MM.1S (cell line): Measurements from ENCODE around the gene HECW1.

ENCODE experiments used
- DNase-seq: peaks from one replicate; pipeline ENCODE4 v3.0.0-alpha.2; 2015
- H2AFZ ChIP-seq: fragments of 300-600 bp; sonication (generic); 2 replicates; pipeline ENCODE4 v1.6.0; 2016; ENCODE audit warnings: antibody characterized with exemption, low read length
- H3F3A ChIP-seq: fragments of 300-600 bp; sonication (generic); 2 replicates; pipeline ENCODE4 v1.6.1; 2016; ENCODE audit warnings: mild to moderate bottlenecking, antibody characterized with exemption, low read length, moderate library complexity, mixed read lengths; ENCODE audit not compliant: insufficient read depth
- H3K27ac ChIP-seq: fragments of 300-600 bp; sonication (generic); 2 replicates; pipeline ENCODE4 v1.5.1; 2016; ENCODE audit warnings: mild to moderate bottlenecking, low read length
- H3K27me3 ChIP-seq: fragments of 300-600 bp; sonication (generic); replicated peaks from 2 replicates; pipeline ENCODE4 v1.6.0; 2016; ENCODE audit warnings: low read length; ENCODE audit not compliant: insufficient read depth
- H3K36me3 ChIP-seq: fragments of 300-600 bp; sonication (generic); replicated peaks from 2 replicates; pipeline ENCODE4 v1.6.1; 2016; ENCODE audit warnings: mild to moderate bottlenecking, low read length, mixed read lengths; ENCODE audit not compliant: insufficient read depth
- H3K4me1 ChIP-seq: fragments of 300-600 bp; sonication (generic); 2 replicates; pipeline ENCODE4 v1.6.1; 2016; ENCODE audit warnings: low read length, mixed read lengths
- H3K4me2 ChIP-seq: fragments of 300-600 bp; sonication (generic); 2 replicates; pipeline ENCODE4 v1.6.0; 2016; ENCODE audit warnings: low read depth, low read length
- H3K4me3 ChIP-seq: fragments of 300-600 bp; sonication (generic); 2 replicates; pipeline ENCODE4 v1.5.1; 2016; ENCODE audit warnings: low read length, mixed read lengths
- H3K79me2 ChIP-seq: fragments of 300-600 bp; sonication (generic); 2 replicates; pipeline ENCODE4 v1.6.1; 2016; ENCODE audit warnings: mixed run types, low read length, mixed read lengths
- H3K9ac ChIP-seq: fragments of 300-600 bp; sonication (generic); 2 replicates; pipeline ENCODE4 v1.6.1; 2016; ENCODE audit warnings: low read length, mixed read lengths
- H3K9me2 ChIP-seq: fragments of 300-600 bp; sonication (generic); replicated peaks from 2 replicates; pipeline ENCODE4 v1.6.1; 2016; ENCODE audit warnings: mild to moderate bottlenecking, low read length, mixed read lengths; ENCODE audit not compliant: insufficient read depth
- H3K9me3 ChIP-seq: fragments of 300-600 bp; sonication (generic); replicated peaks from 2 replicates; pipeline ENCODE4 v1.6.1; 2016; ENCODE audit warnings: mild to moderate bottlenecking, low read length, mixed read lengths; ENCODE audit not compliant: insufficient read depth
- H4K20me1 ChIP-seq: fragments of 300-600 bp; sonication (generic); 2 replicates; pipeline ENCODE4 v1.6.1; 2016; ENCODE audit warnings: mild to moderate bottlenecking, low read length, moderate library complexity, mixed read lengths; ENCODE audit not compliant: insufficient read depth
- CTCF ChIP-seq: fragments of 300-600 bp; sonication (generic); IDR thresholded peaks from 2 replicates; pipeline ENCODE4 v1.5.1; 2016; ENCODE audit warnings: antibody characterized with exemption, low read length, mixed read lengths
- EZH2 ChIP-seq: fragments of 300-600 bp; sonication (generic); optimal IDR thresholded peaks from 2 replicates; pipeline ENCODE3; 2017; ENCODE audit warnings: low read depth, mild to moderate bottlenecking, antibody characterized with exemption, low read length, mixed read lengths
- EZH2phosphoT487 ChIP-seq: fragments of 300-600 bp; sonication (generic); IDR thresholded peaks from 2 replicates; pipeline ENCODE4 v1.6.1; 2018; ENCODE audit warnings: antibody characterized with exemption, low read length

The HECW1 gene

GRCh38 chr7:43283706-43284105 is 171.3 kb downstream of the HECW1 start:
- TF ChIP-seq EZH2 (no peak), EZH2phosphoT487 (no peak)
- DNase-seq, result no peak
- Histone ChIP-seq H4K20me1 (no peaks in the 10 kb centered on the region), H3K27me3 (no peaks in the 10 kb centered on the region), H3K4me2 (no peak overlapping the region), H3K36me3 (no peaks in the 10 kb centered on the region), H3K4me3 (no peak overlapping the region), H3F3A (no peaks in the 10 kb centered on the region), H3K4me1 (no peaks in the 10 kb centered on the region), H3K9me2 (no peaks in the 10 kb centered on the region), H3K9me3 (no peaks in the 10 kb centered on the region), H2AFZ (no peak overlapping the region), H3K79me2 (no peaks in the 10 kb centered on the region), H3K27ac (no peak overlapping the region), H3K9ac (no peak overlapping the region)

DNA sequence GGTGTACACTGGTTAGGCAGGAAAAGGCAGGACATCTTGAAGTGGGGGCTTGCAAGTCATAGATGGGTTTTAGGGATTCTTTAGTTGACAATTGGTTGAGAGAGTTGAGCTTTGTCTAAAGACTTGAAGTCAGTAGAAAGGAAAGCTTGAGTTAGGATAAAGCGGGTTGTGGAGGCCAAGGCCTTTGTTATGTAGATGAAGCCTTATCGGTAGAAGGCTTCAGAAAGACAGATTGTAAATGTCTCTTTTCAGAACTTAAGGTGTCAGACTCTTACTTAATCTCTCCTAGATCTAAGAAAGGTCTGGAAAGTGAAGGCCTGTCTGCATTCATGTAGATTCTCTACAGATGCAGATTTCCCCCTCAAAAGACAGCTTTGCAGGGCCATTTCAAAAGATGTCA is 177.4 kb downstream of the HECW1 start:
- DNase-seq, result no peak
- no peaks in the 10 kb centered on the region for H3F3A ChIP-seq
- H3K79me2 ChIP-seq, result no peaks in the 10 kb centered on the region
- H3K36me3 ChIP-seq, result no peaks in the 10 kb centered on the region
- H3K9me2 ChIP-seq, result no peaks in the 10 kb centered on the region
- H3K4me3 ChIP-seq, result no peak overlapping the region
- no peaks in the 10 kb centered on the region for H4K20me1 ChIP-seq
- H3K9ac ChIP-seq, result no peak overlapping the region
- H3K4me2 ChIP-seq, result no peak overlapping the region
- no peak overlapping the region for H3K27ac ChIP-seq
- H3K9me3 ChIP-seq, result no peaks in the 10 kb centered on the region
- no peak overlapping the region for H2AFZ ChIP-seq
- H3K27me3 ChIP-seq, result no peaks in the 10 kb centered on the region
- no peaks in the 10 kb centered on the region for H3K4me1 ChIP-seq
- TF ChIP-seq EZH2phosphoT487, result no peak
- TF ChIP-seq CTCF, result no peak
- no peak for TF ChIP-seq EZH2

DNA sequence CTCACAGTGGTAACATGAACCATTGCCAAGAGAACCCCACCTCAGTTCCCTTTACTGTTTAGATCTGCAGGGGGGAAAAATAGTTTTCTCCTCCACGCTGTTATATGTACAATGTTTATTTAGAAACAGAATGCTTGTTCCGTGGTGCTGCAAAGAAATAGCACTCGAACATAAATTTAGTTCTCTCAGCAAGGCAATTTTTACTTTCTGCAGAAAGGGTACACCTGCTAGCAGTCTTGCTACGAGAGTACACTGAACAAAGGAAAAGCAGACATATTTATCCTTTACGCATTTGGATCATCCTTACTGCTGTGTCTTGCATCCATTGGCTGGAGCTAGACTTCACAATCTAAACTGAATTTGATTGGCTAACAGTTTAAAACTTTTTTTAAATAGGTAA is 178.5 kb downstream of the HECW1 start:
- no peaks in the 10 kb centered on the region for H3K27me3 ChIP-seq

More for the DNA sequence above, 178.5 kb downstream of the HECW1 start:
- H3K4me2 ChIP-seq, result no peak overlapping the region
- no peak overlapping the region for H3K27ac ChIP-seq
- no peaks in the 10 kb centered on the region for H3K9me3 ChIP-seq
- no peaks in the 10 kb centered on the region for H3F3A ChIP-seq
- H4K20me1 ChIP-seq, result no peaks in the 10 kb centered on the region
- no peaks in the 10 kb centered on the region for H3K4me1 ChIP-seq
- H3K36me3 ChIP-seq, result no peaks in the 10 kb centered on the region
- DNase-seq, result no peak
- H3K9me2 ChIP-seq, result no peaks in the 10 kb centered on the region
- no peak overlapping the region for H2AFZ ChIP-seq
- H3K9ac ChIP-seq, result no peak overlapping the region
- TF ChIP-seq EZH2 (no peak), EZH2phosphoT487 (no peak), CTCF (no peak)
- no peaks in the 10 kb centered on the region for H3K79me2 ChIP-seq
- no peak overlapping the region for H3K4me3 ChIP-seq
